ENCODE results near the gene RCOR1. TPM values are rescaled to one million over a fixed set of nuclear protein-coding genes. Genes with fewer than 3 reads are reported as not detected.
"Not testable (repeated sequence)": the region's sequence is repeated elsewhere in the genome, so short reads cannot be mapped to it uniquely, and the experiment has no call there.

The RCOR1 gene
- total RNA-seq, 1 experiment from 2014 or later: 13.9 TPM

DNA sequence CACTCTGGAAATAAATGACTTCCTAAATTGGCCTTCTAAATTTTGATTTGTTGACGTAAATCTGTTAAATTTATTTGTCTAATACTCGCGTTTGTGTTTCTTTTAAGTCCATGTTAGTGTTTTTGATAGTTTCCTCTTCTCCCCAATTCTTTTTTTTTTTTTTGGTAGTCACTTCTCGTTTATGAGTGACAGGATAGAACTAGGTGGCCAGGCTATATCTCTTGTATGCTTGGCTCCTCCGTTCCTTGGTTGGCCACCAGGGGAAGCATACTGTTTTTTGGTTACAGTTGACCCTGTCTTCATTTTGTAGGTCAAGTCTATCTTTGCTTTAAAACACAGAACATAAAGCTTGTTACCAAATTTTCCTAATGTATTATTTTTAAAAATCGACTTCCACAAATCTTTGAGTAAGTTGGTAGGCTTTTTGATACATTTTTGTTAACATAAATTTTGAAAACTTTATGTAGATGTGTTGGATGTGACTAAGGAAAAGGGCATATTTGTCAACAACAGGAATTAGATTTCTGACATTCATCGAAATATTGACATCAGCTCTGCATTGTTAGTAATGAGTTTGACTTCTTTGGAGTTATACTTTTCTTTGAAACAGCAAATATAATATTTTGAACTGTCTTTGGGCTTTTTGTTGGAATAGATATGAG lies 2.2 kb downstream of the RCOR1 start:
- no peak overlapping the region; the same call in 1 of the 2 replicates for H3K4me3 ChIP-seq (ENCODE audit: insufficient read depth, low read depth, low read length)

DNA sequence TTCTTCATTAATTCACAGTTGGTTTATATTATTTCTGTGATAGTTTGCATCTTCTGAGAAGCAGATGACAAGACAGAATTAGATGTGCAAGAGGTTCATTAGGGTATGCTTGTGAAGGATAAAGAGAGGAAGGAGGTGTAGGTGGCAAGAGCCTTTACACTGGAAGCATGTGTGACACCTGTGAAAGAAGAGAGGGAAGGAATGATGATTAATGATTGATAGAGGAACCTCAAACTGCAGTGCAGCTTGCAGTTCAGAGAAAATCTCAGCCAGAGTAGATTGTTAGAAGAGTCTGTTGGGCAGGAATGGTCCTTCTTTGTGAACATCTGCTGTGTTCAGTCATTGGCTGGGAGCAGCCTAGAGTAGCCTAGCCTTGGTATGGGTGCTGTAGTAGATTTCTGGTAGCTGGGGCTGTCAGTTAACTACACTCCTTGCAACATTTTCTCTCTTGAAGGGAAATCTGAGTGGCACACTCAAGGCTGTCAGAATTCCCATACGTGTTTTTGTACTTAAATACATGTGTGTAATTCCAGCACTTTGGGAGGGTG lies 9.0 kb downstream of the RCOR1 start:
- Histone ChIP-seq H3K36me3 (replicated peaks; ENCODE audit: control insufficient read depth, insufficient read depth, low read length) (no peaks in the 10 kb centered on the region), H3K27me3 (ENCODE audit: control insufficient read depth, insufficient read depth, low read length) (no peaks in the 10 kb centered on the region), H3K4me3 (ENCODE audit: insufficient read depth, low read depth, low read length) (no peak overlapping the region)
- no peak for DNase-seq

More for the DNA sequence above, 2.2 kb downstream of the RCOR1 start:
- peak; percentile 81 for DNase-seq
- Histone ChIP-seq H3K27me3 (ENCODE audit: control insufficient read depth, insufficient read depth, low read length) (no peaks in the 10 kb centered on the region), H3K36me3 (replicated peaks; ENCODE audit: control insufficient read depth, insufficient read depth, low read length) (no peaks in the 10 kb centered on the region)

DNA sequence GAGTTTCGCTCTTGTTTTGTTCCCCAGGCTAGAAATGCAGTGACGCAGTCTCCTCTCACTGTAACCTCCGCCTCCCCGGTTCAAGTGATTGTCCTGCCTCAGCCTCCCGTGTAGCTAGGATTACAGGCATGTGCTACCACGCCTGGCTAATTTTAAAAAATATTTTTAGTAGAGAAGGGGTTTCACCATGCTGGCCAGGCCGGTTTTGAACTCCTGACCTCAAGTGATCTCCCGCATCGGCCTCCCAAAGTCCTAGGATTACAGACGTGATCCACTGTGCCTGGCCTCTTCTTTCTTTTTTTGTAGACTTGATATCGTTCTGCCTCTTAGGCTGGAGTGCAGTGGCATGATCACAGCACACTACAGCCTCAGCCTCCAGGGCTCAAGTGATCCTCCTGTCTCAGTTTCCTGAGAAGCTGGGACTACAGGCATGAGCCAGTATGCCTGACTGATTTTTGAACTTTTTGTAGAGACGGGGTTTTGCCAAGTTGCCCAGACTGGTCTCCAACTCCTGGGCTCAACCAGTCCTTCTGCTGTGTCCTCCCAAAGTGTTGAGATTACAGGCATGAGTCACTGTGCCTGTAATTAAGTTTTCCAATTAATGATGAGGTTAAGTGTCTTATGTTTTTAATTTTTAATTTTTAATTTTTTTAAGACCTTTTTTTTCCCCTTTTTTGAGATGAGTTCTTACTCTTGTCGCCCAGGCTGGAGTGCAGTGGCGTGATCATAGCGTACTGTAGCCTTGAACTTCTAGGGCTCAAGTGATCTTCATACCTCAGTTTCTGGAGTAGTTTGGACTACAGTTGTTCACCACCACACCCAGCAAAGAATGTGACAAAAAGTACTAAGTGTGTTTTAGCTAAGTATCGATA lies 10.2 kb downstream of the RCOR1 start:
- Histone ChIP-seq H3K36me3 (replicated peaks; ENCODE audit: control insufficient read depth, insufficient read depth, low read length) (no peaks in the 10 kb centered on the region), H3K4me3 (ENCODE audit: insufficient read depth, low read depth, low read length) (no peak overlapping the region), H3K27me3 (ENCODE audit: control insufficient read depth, insufficient read depth, low read length) (no peaks in the 10 kb centered on the region)
- no peak for DNase-seq

DNA sequence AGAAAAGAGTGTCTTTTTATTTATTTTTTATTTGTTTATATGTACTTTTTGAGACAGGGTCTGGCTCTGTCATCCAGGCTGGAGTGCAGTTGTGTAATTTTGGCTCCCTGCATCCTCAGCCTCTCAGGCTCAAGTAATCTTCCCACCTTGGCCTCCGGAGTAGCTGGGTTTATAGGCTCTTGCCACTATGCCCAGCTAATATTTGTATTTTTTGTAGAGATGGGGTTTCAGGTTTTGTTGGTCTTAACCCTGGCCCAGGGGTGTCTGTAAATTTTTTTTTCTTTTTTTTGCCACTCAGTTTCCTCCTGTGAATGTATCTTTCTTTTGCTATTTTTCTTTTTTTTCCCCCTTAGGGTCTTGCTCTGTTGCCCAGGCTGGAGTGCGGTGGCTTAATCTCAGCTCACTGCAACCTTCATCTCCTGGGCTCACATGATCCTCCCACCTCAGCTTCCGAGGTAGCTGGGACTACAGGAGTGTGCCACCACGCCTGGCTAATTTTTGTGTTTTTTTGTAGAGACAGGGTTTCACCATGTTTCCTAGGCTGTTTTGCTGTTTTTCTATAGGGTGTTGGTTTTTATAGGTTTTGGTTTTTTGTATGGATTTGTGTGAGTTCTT lies 11.0 kb downstream of the RCOR1 start:
- DNase-seq: no peak
- H3K4me3 ChIP-seq (ENCODE audit: insufficient read depth, low read depth, low read length): no peak overlapping the region
- no peaks in the 10 kb centered on the region for H3K36me3 ChIP-seq (replicated peaks; ENCODE audit: control insufficient read depth, insufficient read depth, low read length)
- H3K27me3 ChIP-seq (ENCODE audit: control insufficient read depth, insufficient read depth, low read length): no peaks in the 10 kb centered on the region

DNA sequence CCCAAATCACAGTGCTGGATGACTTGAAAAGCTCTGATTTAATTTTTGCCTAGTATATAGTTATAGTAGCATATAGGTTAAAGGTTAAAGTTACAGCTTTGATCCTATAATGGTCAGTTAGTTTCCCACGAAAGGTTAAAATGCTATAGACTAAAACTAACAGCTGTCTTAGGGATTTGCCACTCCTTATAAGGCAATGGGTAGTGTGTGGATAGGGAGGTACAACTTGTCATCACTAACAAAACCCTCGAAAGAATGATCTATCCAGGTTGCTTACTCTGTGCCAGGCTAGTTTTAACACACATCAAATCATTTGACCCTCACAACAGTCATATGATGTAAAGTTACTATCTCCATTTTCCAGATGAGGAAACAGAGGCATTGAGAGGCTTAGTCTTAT lies 11.7 kb downstream of the RCOR1 start:
- H3K4me3 ChIP-seq (ENCODE audit: insufficient read depth, low read depth, low read length): no peak overlapping the region
- H3K27me3 ChIP-seq (ENCODE audit: control insufficient read depth, insufficient read depth, low read length): no peaks in the 10 kb centered on the region
- DNase-seq: no peak
- H3K36me3 ChIP-seq (replicated peaks; ENCODE audit: control insufficient read depth, insufficient read depth, low read length): no peaks in the 10 kb centered on the region

DNA sequence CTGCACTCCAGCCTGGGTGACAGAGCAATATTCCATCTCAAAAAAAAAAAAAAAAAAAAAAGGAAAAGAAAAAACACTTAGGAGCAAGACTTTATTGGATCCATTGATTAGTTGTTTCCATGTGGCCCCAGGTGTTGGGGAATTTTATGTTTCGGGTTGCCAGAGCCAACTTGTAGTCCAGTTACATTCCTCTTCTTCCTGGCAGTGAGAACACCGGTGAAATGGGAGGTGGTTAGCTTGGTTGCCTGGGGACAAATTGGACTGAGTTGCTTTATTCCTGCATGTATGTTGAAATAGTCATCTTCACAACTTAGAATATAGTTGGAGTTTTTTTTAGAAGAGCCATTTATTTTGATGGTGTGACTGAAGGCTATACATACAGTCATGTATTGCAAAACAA lies 12.6 kb downstream of the RCOR1 start:
- H3K36me3 ChIP-seq (replicated peaks; ENCODE audit: control insufficient read depth, insufficient read depth, low read length): no peaks in the 10 kb centered on the region
- no peak overlapping the region for H3K4me3 ChIP-seq (ENCODE audit: insufficient read depth, low read depth, low read length)
- no peaks in the 10 kb centered on the region for H3K27me3 ChIP-seq (ENCODE audit: control insufficient read depth, insufficient read depth, low read length)
- no peak for DNase-seq

DNA sequence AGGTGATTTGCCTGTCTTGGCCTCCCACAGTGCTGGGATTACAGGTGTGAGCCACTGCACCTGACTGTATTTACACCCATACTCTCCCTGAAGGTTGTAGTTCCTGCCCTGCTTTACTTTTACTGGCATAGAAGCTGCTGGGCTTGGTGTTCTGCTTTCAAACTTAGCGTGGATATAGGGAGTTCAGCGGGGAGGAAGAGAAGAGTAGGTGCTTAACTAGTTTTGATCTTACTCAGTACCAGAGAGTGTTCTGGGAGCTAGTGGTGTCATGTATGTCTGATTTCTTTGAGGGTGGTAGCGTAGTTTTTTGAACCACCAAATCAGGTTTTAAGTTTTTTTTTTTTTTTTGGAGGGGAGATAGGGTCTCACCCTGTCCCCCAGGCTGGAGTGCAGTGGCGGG lies 13.8 kb downstream of the RCOR1 start:
- DNase-seq: no peak
- Histone ChIP-seq H3K4me3 (ENCODE audit: insufficient read depth, low read depth, low read length) (no peak overlapping the region), H3K27me3 (ENCODE audit: control insufficient read depth, insufficient read depth, low read length) (no peaks in the 10 kb centered on the region), H3K36me3 (replicated peaks; ENCODE audit: control insufficient read depth, insufficient read depth, low read length) (no peaks in the 10 kb centered on the region)

DNA sequence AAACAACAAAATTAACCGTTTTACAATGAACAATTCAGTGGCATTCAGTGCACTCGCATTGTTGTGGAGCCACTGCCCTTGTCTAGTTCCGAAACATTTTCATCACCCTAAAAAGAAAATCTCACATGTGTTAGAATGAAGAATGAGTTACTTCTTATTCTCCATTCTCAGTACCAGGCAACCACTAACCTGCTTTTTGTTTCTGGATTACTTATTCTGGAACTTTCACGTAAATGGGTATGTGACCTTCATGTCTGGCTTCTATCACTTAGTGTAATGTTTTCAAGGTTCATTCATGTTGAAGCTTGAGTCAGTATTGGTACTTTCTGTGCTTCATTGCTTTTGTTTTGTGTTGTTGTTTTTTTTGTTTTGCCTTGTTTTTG lies 15.6 kb downstream of the RCOR1 start:
- Histone ChIP-seq H3K27me3 (ENCODE audit: control insufficient read depth, insufficient read depth, low read length) (no peaks in the 10 kb centered on the region), H3K36me3 (replicated peaks; ENCODE audit: control insufficient read depth, insufficient read depth, low read length) (no peaks in the 10 kb centered on the region), H3K4me3 (ENCODE audit: insufficient read depth, low read depth, low read length) (no peak overlapping the region)
- no peak for DNase-seq

DNA sequence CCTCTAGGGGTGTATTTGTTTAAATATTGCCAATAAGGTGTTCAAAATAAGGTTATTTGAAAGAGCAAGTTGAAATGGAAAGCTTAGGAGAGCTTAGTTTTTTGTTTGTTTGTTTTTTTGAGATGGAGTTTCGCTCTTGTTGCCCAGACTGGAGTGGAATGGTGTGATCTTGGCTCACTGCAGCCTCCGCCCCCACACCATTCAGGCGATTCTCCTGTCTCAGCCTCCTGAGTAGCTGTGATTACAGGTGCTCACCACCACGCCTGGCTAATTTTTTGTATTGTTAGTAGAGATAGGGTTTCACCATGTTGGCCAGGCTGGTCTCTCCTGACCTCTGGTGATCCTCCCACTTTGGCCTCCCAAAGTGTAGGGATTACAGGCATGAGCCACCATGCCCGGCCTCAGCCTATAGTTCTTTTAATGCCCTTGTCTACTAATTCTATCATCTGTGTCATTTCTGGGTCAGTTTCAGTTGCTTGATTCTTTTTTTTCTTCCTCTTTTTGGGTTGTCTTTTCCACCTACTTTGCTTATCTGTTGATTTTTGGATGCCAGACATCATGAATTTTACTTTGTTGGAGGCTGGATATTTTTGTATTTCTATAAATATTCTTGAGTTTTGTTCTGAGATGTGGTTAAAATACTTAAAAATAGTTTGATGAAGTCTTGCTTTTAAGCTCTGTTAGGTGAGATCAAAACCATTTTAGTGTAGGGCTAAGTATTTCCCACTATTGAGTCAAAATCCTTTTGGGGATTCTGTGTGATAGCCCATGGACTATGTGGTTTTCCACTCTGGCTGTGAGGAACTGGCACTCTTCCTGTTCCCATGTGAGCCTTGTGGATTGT lies 18.7 kb downstream of the RCOR1 start:
- no peak overlapping the region for H3K4me3 ChIP-seq (ENCODE audit: insufficient read depth, low read depth, low read length)
- no peaks in the 10 kb centered on the region for H3K36me3 ChIP-seq (replicated peaks; ENCODE audit: control insufficient read depth, insufficient read depth, low read length)
- no peaks in the 10 kb centered on the region for H3K27me3 ChIP-seq (ENCODE audit: control insufficient read depth, insufficient read depth, low read length)
- no peak for DNase-seq

DNA sequence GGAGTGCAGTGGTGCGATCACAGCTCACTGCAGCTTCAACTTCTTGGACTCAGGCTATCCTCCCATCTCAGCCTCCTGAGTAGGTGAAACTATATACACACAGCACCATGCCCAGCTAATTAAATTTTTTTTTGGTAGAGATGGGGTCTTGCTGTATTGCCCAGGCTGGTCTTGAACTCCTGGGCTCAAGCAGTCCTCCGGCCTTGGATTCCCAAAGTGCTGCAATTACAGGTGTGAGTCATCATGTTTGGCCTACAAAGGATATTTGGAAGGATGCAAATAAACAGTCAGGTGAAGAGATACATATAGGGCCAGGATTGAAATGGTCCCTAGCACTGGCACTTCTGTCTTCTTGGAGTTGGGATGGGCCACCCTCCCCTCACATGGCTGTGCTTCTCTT lies 23.9 kb downstream of the RCOR1 start:
- H3K27me3 ChIP-seq (ENCODE audit: control insufficient read depth, insufficient read depth, low read length): no peaks in the 10 kb centered on the region
- DNase-seq: no peak
- no peaks in the 10 kb centered on the region for H3K36me3 ChIP-seq (replicated peaks; ENCODE audit: control insufficient read depth, insufficient read depth, low read length)
- H3K4me3 ChIP-seq (ENCODE audit: insufficient read depth, low read depth, low read length): no peak overlapping the region

DNA sequence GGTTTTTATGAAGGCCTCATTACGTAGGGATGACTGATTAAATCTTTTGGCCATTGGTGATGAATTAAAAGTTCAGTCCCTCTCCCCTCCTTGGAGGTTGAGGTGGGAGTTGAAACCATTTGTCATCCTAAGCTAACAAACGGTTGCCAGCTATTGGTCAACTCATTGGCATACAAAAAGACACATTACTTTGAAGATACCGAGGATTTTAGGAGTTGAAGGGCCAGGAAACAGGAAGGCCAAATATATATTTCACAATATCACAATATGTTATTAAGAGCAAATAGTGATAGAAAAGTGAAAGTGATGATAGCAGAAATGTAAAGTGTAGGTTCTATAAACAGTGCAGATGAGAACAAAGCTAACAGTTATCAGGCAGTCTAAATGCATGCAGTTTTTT lies 24.4 kb downstream of the RCOR1 start:
- no peaks in the 10 kb centered on the region for H3K36me3 ChIP-seq (replicated peaks; ENCODE audit: control insufficient read depth, insufficient read depth, low read length)
- DNase-seq: no peak

DNA sequence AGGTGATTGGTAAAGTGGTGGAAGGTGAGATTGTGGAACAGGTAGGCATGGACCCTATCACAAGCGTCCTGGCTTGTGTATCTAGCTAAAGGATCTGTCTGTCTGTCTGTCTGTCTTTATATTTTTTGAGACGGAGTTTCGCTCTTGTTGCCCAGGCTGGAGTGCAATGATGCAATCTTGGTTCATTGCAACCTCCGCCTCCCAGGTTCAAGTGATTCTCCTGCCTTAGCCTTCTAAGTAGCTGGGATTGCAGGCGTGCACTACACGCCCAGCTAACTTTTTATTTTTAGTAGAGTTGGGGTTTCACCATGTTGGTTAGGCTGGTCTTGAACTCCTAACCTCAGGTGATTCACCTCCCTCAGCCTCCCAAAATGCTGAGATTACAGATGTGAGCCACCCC lies 26.6 kb downstream of the RCOR1 start:
- DNase-seq; H3K36me3 ChIP-seq (replicated peaks; ENCODE audit: control insufficient read depth, insufficient read depth, low read length); H3K4me3 ChIP-seq (ENCODE audit: insufficient read depth, low read depth, low read length); H3K27me3 ChIP-seq (ENCODE audit: control insufficient read depth, insufficient read depth, low read length): not testable (repeated sequence)

More for the DNA sequence above, 24.4 kb downstream of the RCOR1 start:
- Histone ChIP-seq H3K27me3 (ENCODE audit: control insufficient read depth, insufficient read depth, low read length) (no peaks in the 10 kb centered on the region), H3K4me3 (ENCODE audit: insufficient read depth, low read depth, low read length) (no peak overlapping the region)

DNA sequence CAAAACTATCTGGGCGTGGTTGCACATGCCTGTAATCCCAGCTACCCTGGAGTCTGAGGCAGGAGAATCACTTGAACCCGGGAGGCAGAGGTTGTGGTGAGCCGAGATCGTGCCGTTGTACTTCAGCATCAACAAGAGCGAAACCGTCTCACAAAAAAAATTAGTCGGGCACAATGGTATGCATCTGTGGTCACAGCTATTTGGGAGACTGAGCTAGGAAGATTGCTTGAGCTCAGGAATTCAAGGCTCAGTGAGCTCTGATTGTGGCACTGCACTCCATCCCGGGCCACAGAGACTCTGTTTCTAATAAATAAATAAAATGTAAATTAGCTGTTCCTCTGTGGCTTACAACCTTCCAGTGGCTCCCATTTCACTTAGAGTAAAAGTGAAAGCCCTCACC lies 28.0 kb downstream of the RCOR1 start:
- Histone ChIP-seq H3K27me3 (ENCODE audit: control insufficient read depth, insufficient read depth, low read length) (no peaks in the 10 kb centered on the region), H3K4me3 (ENCODE audit: insufficient read depth, low read depth, low read length) (no peak overlapping the region), H3K36me3 (replicated peaks; ENCODE audit: control insufficient read depth, insufficient read depth, low read length) (no peaks in the 10 kb centered on the region)
- no peak for DNase-seq

DNA sequence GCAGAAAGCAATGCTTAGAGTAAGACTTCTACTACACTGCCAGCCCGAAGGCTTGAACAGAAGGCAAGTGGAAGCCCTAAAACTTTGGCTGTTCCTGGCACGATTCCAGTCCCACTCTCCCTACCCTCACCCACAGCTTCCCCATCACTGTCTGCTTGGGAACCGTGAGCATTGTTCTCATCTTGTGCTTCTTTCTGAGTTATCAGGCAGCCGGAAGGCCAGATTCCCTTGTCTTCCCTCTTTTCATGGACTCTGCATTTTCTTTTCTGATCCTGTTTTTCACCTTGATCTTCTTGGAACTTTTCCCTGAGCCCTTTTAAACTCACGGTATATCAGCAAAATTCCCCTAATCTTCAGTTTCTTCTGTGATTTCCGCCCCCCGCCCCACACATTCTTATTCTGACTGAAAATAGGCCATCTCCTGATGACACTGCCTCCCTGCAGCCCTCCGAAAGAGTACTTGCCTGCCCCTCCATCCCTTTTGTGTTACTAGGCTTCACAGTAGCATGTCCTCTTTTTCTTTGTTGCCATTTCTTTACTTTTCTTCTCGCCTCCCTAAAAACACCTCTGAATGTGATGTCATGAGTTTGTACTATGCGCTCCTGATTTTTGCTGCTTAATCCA lies 29.9 kb downstream of the RCOR1 start:
- Histone ChIP-seq H3K4me3 (ENCODE audit: insufficient read depth, low read depth, low read length) (no peak overlapping the region), H3K36me3 (replicated peaks; ENCODE audit: control insufficient read depth, insufficient read depth, low read length) (no peaks in the 10 kb centered on the region), H3K27me3 (ENCODE audit: control insufficient read depth, insufficient read depth, low read length) (no peaks in the 10 kb centered on the region)
- peak; percentile 54 for DNase-seq
